IMR-90 (cell line): Measurements from ENCODE around the gene MCF2L.

Experiments used
- BHLHE40 ChIP-seq: fragments of 150-350 bp; IDR thresholded peaks from 2 replicates; pipeline ENCODE4 v1.6.1; 2016; ENCODE audit warnings: mild to moderate bottlenecking, low read depth, low read length
- MAFK ChIP-seq: IDR thresholded peaks from 2 replicates; pipeline ENCODE4 v1.6.1; 2012; ENCODE audit warnings: low read depth, low read length, improper control_type of control experiment
- POLR2A ChIP-seq: IDR thresholded peaks from 2 replicates; pipeline ENCODE4 v1.6.1; 2012; ENCODE audit warnings: mild to moderate bottlenecking, low read depth, low read length
- RAD21 ChIP-seq: IDR thresholded peaks from 2 replicates; pipeline ENCODE4 v1.6.1; 2012; ENCODE audit warnings: low read length, improper control_type of control experiment
- TF ChIP-seq, protein P1 (sequence below): conservative IDR thresholded peaks from 2 replicates; pipeline ENCODE4 v1.5.1; 2012; ENCODE audit warnings: mild to moderate bottlenecking, low read depth, low read length, improper control_type of control experiment

DNA sequence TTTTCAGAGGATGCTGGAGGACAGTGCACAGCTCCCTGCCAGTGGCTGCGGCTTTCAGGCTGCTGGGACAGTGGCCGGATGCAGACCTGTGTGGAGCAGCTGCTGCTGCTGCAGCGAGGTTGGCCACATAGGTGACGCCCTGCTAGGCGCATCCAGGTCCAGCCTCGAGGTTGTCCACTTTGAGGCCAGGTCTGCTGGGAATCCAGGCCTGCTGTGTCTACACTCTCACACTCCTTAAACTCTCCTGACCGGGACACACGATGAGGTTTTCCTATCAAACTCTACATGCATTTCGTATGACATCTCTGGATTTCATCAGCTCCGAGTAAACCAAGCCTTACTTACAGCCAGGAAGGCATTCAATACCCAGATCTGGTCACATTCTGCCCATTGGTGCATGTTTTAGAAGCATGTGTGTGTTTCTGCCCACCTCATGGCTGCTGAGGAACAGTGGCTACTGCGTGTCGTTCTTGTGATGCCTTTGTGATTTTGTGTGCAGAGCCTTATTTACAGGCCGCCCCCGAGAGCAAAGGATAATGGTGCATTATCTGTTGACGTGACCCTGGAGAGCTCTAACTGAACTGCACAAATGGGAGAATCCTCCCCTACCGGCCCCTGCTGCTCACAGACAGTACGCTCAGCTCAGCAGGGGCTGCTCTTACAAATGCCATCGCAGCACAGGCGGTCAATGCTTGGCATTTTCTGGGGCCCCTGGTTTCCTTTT lies 12.3 kb upstream of the MCF2L start:
- TF ChIP-seq, protein P1, sequence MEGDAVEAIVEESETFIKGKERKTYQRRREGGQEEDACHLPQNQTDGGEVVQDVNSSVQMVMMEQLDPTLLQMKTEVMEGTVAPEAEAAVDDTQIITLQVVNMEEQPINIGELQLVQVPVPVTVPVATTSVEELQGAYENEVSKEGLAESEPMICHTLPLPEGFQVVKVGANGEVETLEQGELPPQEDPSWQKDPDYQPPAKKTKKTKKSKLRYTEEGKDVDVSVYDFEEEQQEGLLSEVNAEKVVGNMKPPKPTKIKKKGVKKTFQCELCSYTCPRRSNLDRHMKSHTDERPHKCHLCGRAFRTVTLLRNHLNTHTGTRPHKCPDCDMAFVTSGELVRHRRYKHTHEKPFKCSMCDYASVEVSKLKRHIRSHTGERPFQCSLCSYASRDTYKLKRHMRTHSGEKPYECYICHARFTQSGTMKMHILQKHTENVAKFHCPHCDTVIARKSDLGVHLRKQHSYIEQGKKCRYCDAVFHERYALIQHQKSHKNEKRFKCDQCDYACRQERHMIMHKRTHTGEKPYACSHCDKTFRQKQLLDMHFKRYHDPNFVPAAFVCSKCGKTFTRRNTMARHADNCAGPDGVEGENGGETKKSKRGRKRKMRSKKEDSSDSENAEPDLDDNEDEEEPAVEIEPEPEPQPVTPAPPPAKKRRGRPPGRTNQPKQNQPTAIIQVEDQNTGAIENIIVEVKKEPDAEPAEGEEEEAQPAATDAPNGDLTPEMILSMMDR = no peak
- TF ChIP-seq RAD21 (no peak), MAFK (no peak), BHLHE40 (no peak), POLR2A (no peak)
